SK-N-SH (cell line): Measurements from ENCODE around the gene MON2. TPM values are rescaled to one million over a fixed set of nuclear protein-coding genes. Genes with fewer than 3 reads are reported as not detected.

ENCODE experiments used
- CTCF ChIA-PET: fragments of 300-600, 350-600 bp; formaldehyde crosslinking; extraction: SDS; loops from one replicate; lab custom pipeline; 2021; lab: Yijun Ruan, JAX
- POLR2A ChIA-PET: fragments of 350-600 bp; sonication (Branson Sonifier 250); formaldehyde crosslinking; extraction: SDS; loops from one replicate; lab custom pipeline; 2020; ENCODE audit warnings: antibody characterized with exemption, inconsistent platforms; lab: Yijun Ruan, JAX
- DNase-seq: peaks from one replicate; pipeline ENCODE4 v3.0.0; 2012
- H2AFZ ChIP-seq: fragments of 200-600 bp; sonication (generic); 2 replicates; pipeline ENCODE4 v1.8.1; 2016; ENCODE audit warnings: antibody characterized with exemption, mild to moderate bottlenecking, low read depth
- H3F3A ChIP-seq: fragments of 200-600 bp; sonication (generic); replicated peaks from 2 replicates; pipeline ENCODE3; 2016; ENCODE audit warnings: antibody characterized with exemption, mild to moderate bottlenecking; ENCODE audit not compliant: insufficient read depth
- H3K27ac ChIP-seq, 2 experiments: fragments of 200-500 bp in 1 of 2; fragments of 200-600 bp in 1 of 2; sonication (Bioruptor generic) in 1 of 2; sonication (generic), shearing (Covaris generic) in 1 of 2; 2 replicates each; pipeline versions ENCODE4 v1.5.1 to v1.6.1; 2014 to 2016; ENCODE audit warnings: low read depth in 2 of 2, inconsistent platforms in 1 of 2, low read length in 1 of 2, mild to moderate bottlenecking in 1 of 2, mixed read lengths in 1 of 2
- H3K27me3 ChIP-seq: fragments of 200-600 bp; sonication (generic), shearing (Covaris generic); 2 replicates; pipeline ENCODE4 v1.6.1; 2016; ENCODE audit warnings: mixed run types; ENCODE audit not compliant: insufficient read depth
- H3K36me3 ChIP-seq, 2 experiments: fragments of 200-500 bp in 1 of 2; fragments of 200-600 bp in 1 of 2; sonication (Bioruptor generic) in 1 of 2; sonication (generic) in 1 of 2; replicated peaks in 1 of 2; 2 replicates each; pipeline versions ENCODE3 to v1.5.1; 2014 to 2016; ENCODE audit warnings: low read length in 1 of 2, mild to moderate bottlenecking in 1 of 2; ENCODE audit not compliant: insufficient read depth in 2 of 2, control insufficient read depth in 1 of 2
- H3K4me1 ChIP-seq, 2 experiments: fragments of 200-500 bp in 1 of 2; fragments of 200-600 bp in 1 of 2; sonication (Bioruptor generic) in 1 of 2; sonication (generic), shearing (Covaris generic) in 1 of 2; 2 replicates each; pipeline versions ENCODE4 v1.5.1 to v1.6.1; 2014 to 2016; ENCODE audit warnings: low read depth in 1 of 2, low read length in 1 of 2, mixed run types in 1 of 2; ENCODE audit not compliant: insufficient read depth in 2 of 2, control insufficient read depth in 1 of 2
- H3K4me2 ChIP-seq: fragments of 200-600 bp; sonication (generic), shearing (Covaris generic); 2 replicates; pipeline ENCODE4 v1.6.1; 2017; ENCODE audit warnings: mixed run types
- H3K4me3 ChIP-seq, 2 experiments: fragments of 200-500 bp in 1 of 2; fragments of 200-600 bp in 1 of 2; sonication (Bioruptor generic) in 1 of 2; sonication (generic), shearing (Covaris generic) in 1 of 2; 2 replicates each; pipeline versions ENCODE4 v1.5.1 to v1.8.1; 2014 to 2016; ENCODE audit warnings: low read depth in 2 of 2, inconsistent platforms in 1 of 2, low read length in 1 of 2, mild to moderate bottlenecking in 1 of 2, mixed read lengths in 1 of 2, moderate library complexity in 1 of 2
- H3K79me2 ChIP-seq: fragments of 200-600 bp; sonication (generic); 2 replicates; pipeline ENCODE4 v1.8.1; 2017; ENCODE audit warnings: mild to moderate bottlenecking; ENCODE audit not compliant: insufficient read depth
- H3K9ac ChIP-seq: fragments of 200-600 bp; sonication (generic); 2 replicates; pipeline ENCODE4 v1.6.1; 2017; ENCODE audit warnings: mixed run types
- H3K9me2 ChIP-seq: fragments of 200-600 bp; sonication (generic); 2 replicates; pipeline ENCODE4 v1.6.1; 2017; ENCODE audit warnings: mixed run types
- H3K9me3 ChIP-seq: fragments of 200-600 bp; sonication (generic); 2 replicates; pipeline ENCODE4 v1.6.1; 2017; ENCODE audit warnings: mixed run types, mild to moderate bottlenecking, moderate library complexity
- H4K20me1 ChIP-seq: fragments of 200-600 bp; sonication (generic); 2 replicates; pipeline ENCODE4 v1.6.1; 2017; ENCODE audit warnings: mild to moderate bottlenecking, mixed run types; ENCODE audit not compliant: insufficient read depth
- CHD2 ChIP-seq: fragments of 150-350 bp; IDR thresholded peaks from 2 replicates; pipeline ENCODE4 v1.6.1; 2018; ENCODE audit warnings: low read length; ENCODE audit not compliant: partially characterized antibody
- CTCF ChIP-seq: fragments of 200-600 bp; sonication (generic); IDR thresholded peaks from 2 replicates; pipeline ENCODE4 v1.6.1; 2017; ENCODE audit warnings: antibody characterized with exemption, mild to moderate bottlenecking, moderate library complexity
- ELF1 ChIP-seq: IDR thresholded peaks from 2 replicates; pipeline ENCODE4 v1.4.0; 2012
- EP300 ChIP-seq, 2 experiments: IDR thresholded peaks; 2 replicates each; pipeline versions ENCODE4 v1.4.0 to v1.6.1; 2012; ENCODE audit warnings: borderline replicate concordance in 1 of 2, low read depth in 1 of 2, low read length in 1 of 2
- EZH2phosphoT487 ChIP-seq: fragments of 200-600 bp; sonication (generic); IDR thresholded peaks from 2 replicates; pipeline ENCODE4 v1.6.1; 2017; ENCODE audit warnings: low read depth, mixed run types, mild to moderate bottlenecking, antibody characterized with exemption, moderate library complexity, borderline replicate concordance
- FOSL2 ChIP-seq: IDR thresholded peaks from 2 replicates; pipeline ENCODE4 v1.4.0; 2012; ENCODE audit warnings: low read depth, mild to moderate bottlenecking, moderate library complexity, borderline replicate concordance
- FOXM1 ChIP-seq: IDR thresholded peaks from 2 replicates; pipeline ENCODE4 v1.4.0; 2012; ENCODE audit warnings: low read depth, mild to moderate bottlenecking
- GABPA ChIP-seq: IDR thresholded peaks from 2 replicates; pipeline ENCODE4 v1.4.0; 2012; ENCODE audit warnings: low read depth, mild to moderate bottlenecking
- GATA2 ChIP-seq: sonication (generic); formaldehyde crosslinking; IDR thresholded peaks from 2 replicates; pipeline ENCODE4 v1.5.0; 2020; ENCODE audit warnings: mild to moderate bottlenecking, missing genetic modification reagents
- IRF3 ChIP-seq: fragments of 150-350 bp; IDR thresholded peaks from 2 replicates; pipeline ENCODE4 v1.6.1; 2016; ENCODE audit warnings: mild to moderate bottlenecking, low read depth, low read length
- JUND ChIP-seq: IDR thresholded peaks from 2 replicates; pipeline ENCODE4 v1.4.0; 2012
- MEF2A ChIP-seq: IDR thresholded peaks from 2 replicates; pipeline ENCODE4 v1.4.0; 2012; ENCODE audit warnings: low read depth, borderline replicate concordance
- MXI1 ChIP-seq: IDR thresholded peaks from 2 replicates; pipeline ENCODE4 v1.6.1; 2012; ENCODE audit warnings: mild to moderate bottlenecking, low read depth, low read length, improper control_type of control experiment
- NFIC ChIP-seq: IDR thresholded peaks from 2 replicates; pipeline ENCODE4 v1.4.0; 2012; ENCODE audit warnings: borderline replicate concordance
- POLR2AphosphoS5 ChIP-seq: IDR thresholded peaks from 2 replicates; pipeline ENCODE4 v1.6.1; 2012; ENCODE audit warnings: low read depth, low read length
- RAD21 ChIP-seq: IDR thresholded peaks from 2 replicates; pipeline ENCODE4 v1.6.1; 2012; ENCODE audit warnings: mild to moderate bottlenecking, low read length
- RCOR1 ChIP-seq: fragments of 150-350 bp; IDR thresholded peaks from 2 replicates; pipeline ENCODE4 v1.6.1; 2017; ENCODE audit warnings: antibody characterized with exemption, low read length
- RFX5 ChIP-seq: IDR thresholded peaks from 2 replicates; pipeline ENCODE4 v1.6.1; 2012; ENCODE audit warnings: mild to moderate bottlenecking, improper control_type of control experiment, low read length
- SIN3A ChIP-seq: IDR thresholded peaks from 2 replicates; pipeline ENCODE4 v1.6.1; 2012; ENCODE audit warnings: low read depth, mild to moderate bottlenecking, low read length, moderate library complexity, borderline replicate concordance
- SMC3 ChIP-seq: IDR thresholded peaks from 2 replicates; pipeline ENCODE4 v1.6.1; 2012; ENCODE audit warnings: low read depth, low read length, improper control_type of control experiment
- TAF1 ChIP-seq: IDR thresholded peaks from 2 replicates; pipeline ENCODE4 v1.6.1; 2012; ENCODE audit warnings: low read depth, mild to moderate bottlenecking, low read length, moderate library complexity, borderline replicate concordance
- TEAD4 ChIP-seq: IDR thresholded peaks from 2 replicates; pipeline ENCODE4 v1.4.0; 2012; ENCODE audit warnings: mild to moderate bottlenecking, borderline replicate concordance; ENCODE audit not compliant: insufficient read depth
- YY1 ChIP-seq: IDR thresholded peaks from 2 replicates; pipeline ENCODE4 v1.4.0; 2012; ENCODE audit warnings: low read depth, mild to moderate bottlenecking
- ZBTB33 ChIP-seq: IDR thresholded peaks from 2 replicates; pipeline ENCODE4 v1.4.0; 2012; ENCODE audit warnings: low read depth, borderline replicate concordance
- WGBS: methylation state at CpG from one replicate; pipeline ENCODE4 v1.1.6; 2017; ENCODE audit warnings: low lambda C conversion rate; 5-methylcytosine and 5-hydroxymethylcytosine counted together
- polyA plus RNA-seq, 3 experiments: library from polyadenylated mRNA; depleted of rRNA; stranded (reverse); fragments of >200 nt; gene quantifications; 2 replicates each; pipeline ENCODE4 v1.2.3, GENCODE V29; 2012
- TF ChIP-seq, protein P1 (sequence below): fragments of 150-350 bp; IDR thresholded peaks from 2 replicates; pipeline ENCODE4 v1.6.1; 2017; ENCODE audit warnings: antibody characterized with exemption, low read length, low read depth, borderline replicate concordance
- TF ChIP-seq, protein P2 (sequence below): IDR thresholded peaks from 2 replicates; pipeline ENCODE4 v1.4.0; 2012; ENCODE audit warnings: low read depth, borderline replicate concordance

MON2 gene
- polyA plus RNA-seq, 1 of the 3 experiments (the other 2 are of a cell fraction): 4.4 TPM

DNA sequence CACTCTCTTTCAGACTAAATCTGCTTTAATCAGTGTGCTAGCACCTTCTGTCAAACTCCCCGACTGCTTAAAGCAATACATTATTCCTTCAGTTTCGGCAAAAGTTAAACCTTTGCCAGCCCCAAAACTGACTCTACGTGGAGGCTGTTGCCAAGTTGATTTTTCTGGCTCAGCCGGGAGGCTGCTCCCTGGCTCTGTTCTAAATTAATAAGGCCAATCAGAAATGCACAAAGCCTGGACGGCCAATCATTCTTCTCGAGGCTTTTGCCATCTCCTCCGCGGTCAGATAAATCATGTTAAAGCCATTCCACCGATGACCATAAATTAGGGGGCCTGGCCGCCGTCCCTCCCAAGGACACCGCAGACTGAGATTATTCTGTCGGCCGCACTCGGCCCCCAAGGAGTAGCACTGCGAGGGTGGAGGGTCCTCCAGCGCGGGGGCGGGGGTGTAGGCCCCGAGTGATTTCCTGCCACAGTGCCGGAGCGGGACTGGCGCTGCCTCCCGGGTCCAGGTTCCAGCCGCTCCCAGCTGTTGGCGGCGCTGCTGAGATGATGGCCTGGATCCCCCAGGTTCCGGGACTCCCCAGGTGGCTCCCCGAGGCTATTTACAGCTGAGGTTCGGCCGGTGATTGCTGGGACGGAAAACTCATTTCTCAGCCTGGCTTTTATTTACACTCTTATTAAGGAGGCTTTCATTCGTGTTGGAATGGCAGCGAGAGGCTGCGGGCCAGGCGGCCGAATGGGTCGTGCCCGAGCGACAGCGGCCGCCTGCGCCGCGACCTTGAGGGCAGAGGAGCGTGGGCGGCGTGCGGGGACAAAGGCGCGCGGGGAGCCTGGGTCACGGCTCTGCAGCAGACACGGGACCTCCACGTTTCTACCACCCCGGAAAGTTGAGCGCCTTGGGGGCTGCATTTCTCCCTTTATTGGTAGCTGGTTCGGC lies 165.1 kb downstream of the MON2 start:
- Histone ChIP-seq H3K9ac (peak overlapping the region; percentile 47), H3K9me3 (no peaks in the 10 kb centered on the region), H2AFZ (peak overlapping the region; percentile 94), H3K79me2 (no peaks in the 10 kb centered on the region), H3K4me1 (peaks cover 4 to 10% of the 10 kb centered on the region in 2 experiments; a peak in 2 of 4 replicates), H3K27me3 (no peaks in the 10 kb centered on the region), H3K4me2 (peak overlapping the region; percentile 73), H3K36me3 (no peaks in the 10 kb centered on the region), H3K4me3 (peak overlapping the region; percentile 55), H3K27ac (peak overlapping the region; percentile 42 to 84; a peak in 3 of 4 replicates), H3K9me2 (no peaks in the 10 kb centered on the region), H4K20me1 (no peaks in the 10 kb centered on the region), H3F3A (no peaks in the 10 kb centered on the region)
- ChIA-PET CTCF (interaction anchor here (0.9 to 1.5 kb wide), 8 partner anchors 12 to 163 kb away, joined by 3 to 6 read pairs (median 4); no protein-coding TSS in a partner anchor), POLR2A (no interaction called here)
- peak; percentile 89 for DNase-seq
- WGBS: 27% methylated on average over 27 of the region's 58 CpGs
- TF ChIP-seq RCOR1: no peak
- peak; percentile 8; the same call in 1 of the 2 replicates for TF ChIP-seq SIN3A
- 0 out of 2 replicates have a peak, but pooled peaks have one; percentile 9 for TF ChIP-seq JUND
- peak; percentile 87 for TF ChIP-seq RFX5
- 0 out of 2 replicates have a peak, but pooled peaks have one; percentile 8 for TF ChIP-seq ELF1
- TF ChIP-seq MXI1: peak; percentile 55
- no peak for TF ChIP-seq EZH2phosphoT487
- no peak for TF ChIP-seq ZBTB33
- TF ChIP-seq EP300 (IDR thresholded peaks at IDR 0.05; ENCODE audit: borderline replicate concordance in 1 of 2, low read depth in 1 of 2, low read length in 1 of 2): peak; percentile 31 to 68; a peak in 3 of 4 replicates
- TF ChIP-seq YY1: no peak
- TF ChIP-seq TAF1: no peak; the same call in 1 of the 2 replicates
- TF ChIP-seq, protein P1, sequence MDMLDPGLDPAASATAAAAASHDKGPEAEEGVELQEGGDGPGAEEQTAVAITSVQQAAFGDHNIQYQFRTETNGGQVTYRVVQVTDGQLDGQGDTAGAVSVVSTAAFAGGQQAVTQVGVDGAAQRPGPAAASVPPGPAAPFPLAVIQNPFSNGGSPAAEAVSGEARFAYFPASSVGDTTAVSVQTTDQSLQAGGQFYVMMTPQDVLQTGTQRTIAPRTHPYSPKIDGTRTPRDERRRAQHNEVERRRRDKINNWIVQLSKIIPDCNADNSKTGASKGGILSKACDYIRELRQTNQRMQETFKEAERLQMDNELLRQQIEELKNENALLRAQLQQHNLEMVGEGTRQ: no peak
- TF ChIP-seq GATA2 (CRISPR knock-in tag): no peak
- TF ChIP-seq MEF2A: no peak
- no peak for TF ChIP-seq TEAD4
- no peak for TF ChIP-seq FOSL2
- TF ChIP-seq SMC3: peak; percentile 8
- peak; percentile 60; the same call in 1 of the 2 replicates for TF ChIP-seq POLR2AphosphoS5
- TF ChIP-seq GABPA: no peak
- TF ChIP-seq, protein P2, sequence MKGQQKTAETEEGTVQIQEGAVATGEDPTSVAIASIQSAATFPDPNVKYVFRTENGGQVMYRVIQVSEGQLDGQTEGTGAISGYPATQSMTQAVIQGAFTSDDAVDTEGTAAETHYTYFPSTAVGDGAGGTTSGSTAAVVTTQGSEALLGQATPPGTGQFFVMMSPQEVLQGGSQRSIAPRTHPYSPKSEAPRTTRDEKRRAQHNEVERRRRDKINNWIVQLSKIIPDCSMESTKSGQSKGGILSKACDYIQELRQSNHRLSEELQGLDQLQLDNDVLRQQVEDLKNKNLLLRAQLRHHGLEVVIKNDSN: no peak
- TF ChIP-seq RAD21: peak; percentile 19; the same call in 1 of the 2 replicates
- no peak for TF ChIP-seq FOXM1
- no peak for TF ChIP-seq NFIC
- TF ChIP-seq CHD2: peak; percentile 8
- no peak for TF ChIP-seq IRF3
- TF ChIP-seq CTCF: peak; percentile 57
